Nephron (organoid): ENCODE results near the gene NDUFAF7.

Experiments
- H3K27ac Mint-ChIP-seq, 3 experiments: 2 replicates each; pipeline ENCODE4 v1.8.0; 2020; ENCODE audit warnings: mixed read lengths in 3 of 3, mild to moderate bottlenecking in 2 of 3, moderate library complexity in 1 of 3
- H3K27me3 Mint-ChIP-seq: 2 replicates; pipeline ENCODE4 v1.8.0; 2021; ENCODE audit warnings: low read depth, mild to moderate bottlenecking, moderate library complexity, mixed read lengths
- H3K36me3 Mint-ChIP-seq: 2 replicates; pipeline ENCODE4 v1.8.0; 2020; ENCODE audit warnings: low read depth, mixed read lengths
- H3K4me1 Mint-ChIP-seq: 2 replicates; pipeline ENCODE4 v1.8.0; 2020; ENCODE audit warnings: mixed read lengths
- H3K4me3 Mint-ChIP-seq, 3 experiments: 2 replicates each; pipeline ENCODE4 v1.8.0; 2020; ENCODE audit warnings: mild to moderate bottlenecking in 3 of 3, mixed read lengths in 3 of 3, moderate library complexity in 2 of 3
- H3K9me3 Mint-ChIP-seq: 2 replicates; pipeline ENCODE4 v1.8.0; 2020; ENCODE audit warnings: mixed read lengths
- TF ChIP-seq, protein P1 (sequence below), 3 experiments: fragments of 200-600 bp; sonication (generic); IDR thresholded peaks; one replicate each; pipeline ENCODE4 v1.5.0; 2021; ENCODE audit warnings: antibody characterized with exemption in 3 of 3; ENCODE audit not compliant: unreplicated experiment in 3 of 3

Gene NDUFAF7

DNA sequence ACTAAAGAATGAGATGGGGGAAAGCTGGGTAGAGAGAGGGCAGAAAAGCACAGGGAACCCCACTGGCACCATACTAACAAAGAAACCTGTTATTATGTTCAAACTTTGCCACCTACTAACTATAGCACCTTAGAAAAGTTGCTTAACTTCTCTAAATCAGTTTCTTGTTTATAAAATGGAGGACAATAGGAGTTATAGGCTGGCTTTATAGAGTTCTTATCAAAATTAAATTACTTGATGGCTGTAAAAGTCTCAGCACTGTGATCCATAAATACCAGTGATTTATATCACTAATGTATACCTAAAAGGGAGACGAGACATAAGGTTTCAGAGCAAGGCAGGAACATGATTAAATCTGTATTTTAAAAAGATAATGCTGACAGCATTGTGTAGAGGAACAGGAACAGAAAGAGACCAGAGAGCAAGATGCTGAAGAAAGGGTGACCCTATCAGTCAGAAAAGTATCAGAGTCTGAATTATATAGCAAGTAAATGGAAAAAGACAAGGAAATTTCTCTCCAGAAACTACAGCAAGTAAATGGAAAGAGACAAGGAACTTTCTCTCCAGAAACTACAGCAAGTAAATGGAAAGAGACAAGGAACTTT, 64.1 kb downstream of the NDUFAF7 start:
- Mint-ChIP-seq H3K9me3 (no peaks in the 10 kb centered on the region), H3K27me3 (no peaks in the 10 kb centered on the region), H3K4me3 (no peak overlapping the region), H3K4me1 (no peaks in the 10 kb centered on the region), H3K27ac (no peak overlapping the region), H3K36me3 (peaks cover 35% of the 10 kb centered on the region)
- TF ChIP-seq, protein P1, sequence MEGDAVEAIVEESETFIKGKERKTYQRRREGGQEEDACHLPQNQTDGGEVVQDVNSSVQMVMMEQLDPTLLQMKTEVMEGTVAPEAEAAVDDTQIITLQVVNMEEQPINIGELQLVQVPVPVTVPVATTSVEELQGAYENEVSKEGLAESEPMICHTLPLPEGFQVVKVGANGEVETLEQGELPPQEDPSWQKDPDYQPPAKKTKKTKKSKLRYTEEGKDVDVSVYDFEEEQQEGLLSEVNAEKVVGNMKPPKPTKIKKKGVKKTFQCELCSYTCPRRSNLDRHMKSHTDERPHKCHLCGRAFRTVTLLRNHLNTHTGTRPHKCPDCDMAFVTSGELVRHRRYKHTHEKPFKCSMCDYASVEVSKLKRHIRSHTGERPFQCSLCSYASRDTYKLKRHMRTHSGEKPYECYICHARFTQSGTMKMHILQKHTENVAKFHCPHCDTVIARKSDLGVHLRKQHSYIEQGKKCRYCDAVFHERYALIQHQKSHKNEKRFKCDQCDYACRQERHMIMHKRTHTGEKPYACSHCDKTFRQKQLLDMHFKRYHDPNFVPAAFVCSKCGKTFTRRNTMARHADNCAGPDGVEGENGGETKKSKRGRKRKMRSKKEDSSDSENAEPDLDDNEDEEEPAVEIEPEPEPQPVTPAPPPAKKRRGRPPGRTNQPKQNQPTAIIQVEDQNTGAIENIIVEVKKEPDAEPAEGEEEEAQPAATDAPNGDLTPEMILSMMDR (IDR thresholded peaks at IDR 0.05; ENCODE audit: unreplicated experiment in 3 of 3): no peak

DNA sequence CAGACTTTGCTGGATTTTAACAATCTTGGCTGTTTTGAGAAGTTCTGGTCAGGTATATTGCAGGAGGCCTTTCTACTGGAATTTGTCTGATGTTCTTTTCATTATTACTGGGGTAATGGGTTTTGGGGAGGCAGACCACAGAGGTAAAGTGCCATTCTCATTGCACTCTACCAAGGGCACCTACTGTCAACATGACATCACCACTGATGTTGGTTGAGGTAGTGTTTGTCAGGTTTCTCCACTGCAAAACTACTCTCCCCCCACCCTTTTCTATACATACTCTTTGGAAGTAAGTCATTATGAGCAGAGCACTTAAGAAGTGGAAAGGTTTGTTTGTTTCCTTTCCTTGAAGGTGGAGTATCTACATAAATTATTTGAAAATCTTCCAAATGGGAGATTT, 66.2 kb downstream of the NDUFAF7 start:
- Mint-ChIP-seq H3K4me3 (no peak overlapping the region), H3K27me3 (no peaks in the 10 kb centered on the region), H3K9me3 (no peaks in the 10 kb centered on the region), H3K27ac (no peak overlapping the region), H3K36me3 (peaks cover 25% of the 10 kb centered on the region), H3K4me1 (peaks cover 11% of the 10 kb centered on the region)
- TF ChIP-seq, protein P1 (IDR thresholded peaks at IDR 0.05; ENCODE audit: unreplicated experiment in 3 of 3): no peak
